Heart left ventricle (tissue), 16 donors: ENCODE data around the gene ADCY1. TPM values are rescaled to one million over a fixed set of nuclear protein-coding genes. Genes with fewer than 3 reads are reported as not detected.
A peak's percentile ranks its signal among the peaks of the same experiment; 100 is the strongest.

Experiments used
- ATAC-seq, 4 donors: fragments of 200-7000 bp; cut with Tn5 transposase; one replicate each; pipeline ENCODE4 v1.9.1; 2020 to 2022; ENCODE audit warnings: moderate library complexity in 4 of 4, mild to moderate bottlenecking in 3 of 4, moderate number of reproducible peaks in 1 of 4
- DNase-seq, 5 donors: peaks; one replicate each; pipeline ENCODE4 v3.0.0-alpha.2; 2020
- H3K27ac ChIP-seq, 12 donors: fragments of 200-600 bp; sonication (generic) in 4 of 12; one replicate each; pipeline versions ENCODE4 v1.5.0 to v1.8.0; 2016 to 2022; ENCODE audit warnings: mild to moderate bottlenecking in 2 of 12
- H3K27me3 ChIP-seq, 9 donors: fragments of 200-600 bp; sonication (generic) in 2 of 9; one replicate each; pipeline versions ENCODE4 v1.5.1 to v1.8.0; 2016 to 2022; ENCODE audit warnings: mild to moderate bottlenecking in 3 of 9
- H3K36me3 ChIP-seq, 9 donors: fragments of 200-600 bp; sonication (generic) in 2 of 9; one replicate each; pipeline versions ENCODE4 v1.5.0 to v1.8.0; 2018 to 2022; ENCODE audit warnings: mild to moderate bottlenecking in 2 of 9
- H3K4me1 ChIP-seq, 12 donors: fragments of 200-600 bp; sonication (generic) in 4 of 12; one replicate each; pipeline versions ENCODE4 v1.5.0 to v1.8.0; 2016 to 2022; ENCODE audit warnings: mild to moderate bottlenecking in 3 of 12
- H3K4me3 ChIP-seq, 12 donors: fragments of 200-600 bp; sonication (generic) in 4 of 12; one replicate each; pipeline versions ENCODE4 v1.5.0 to v1.8.0; 2017 to 2022; ENCODE audit warnings: mild to moderate bottlenecking in 9 of 12, moderate library complexity in 4 of 12
- H3K9me3 ChIP-seq, 12 donors: fragments of 200-600 bp; sonication (generic) in 4 of 12; one replicate each; pipeline versions ENCODE4 v1.5.0 to v1.8.0; 2016 to 2022; ENCODE audit warnings: mild to moderate bottlenecking in 1 of 12
- POLR2A ChIP-seq, 2 donors: fragments of 450-650 bp; IDR thresholded peaks; one replicate each; pipeline ENCODE4 v1.6.1; 2017; ENCODE audit warnings: antibody characterized with exemption in 2 of 2, mild to moderate bottlenecking in 2 of 2, moderate library complexity in 2 of 2
- WGBS, 4 donors: extraction: QIAGEN DNeasy Blood & Tissue Kit in 2 of 4; methylation state at CpG; one replicate each; pipeline versions ENCODE4 v1.1.5 to v1.1.7; 2013 to 2018; 5-methylcytosine and 5-hydroxymethylcytosine counted together
- intact Hi-C, 10 donors: fragments of 100-400 bp; cut with DNase I; formaldehyde crosslinking; loops; one replicate each; pipeline versions ENCODE4 v1.11.1 to v1.14.2; 2022
- polyA plus RNA-seq, 2 donors: library from polyadenylated mRNA; stranded (reverse); fragments of 200-250 nt; gene quantifications; one replicate each; pipeline ENCODE4 v1.2.3, GENCODE V29; 2013
- total RNA-seq, 9 donors: library from RNA; depleted of rRNA in 2 of 9; stranded (reverse); fragments of >200 nt in 2 of 9; fragmentation: NEBNext Ultra II Directional in 3 of 9; extraction: Animal tissue kit (Norgen Biotek cat#: 25700) in 3 of 9; gene quantifications; one replicate each; pipeline versions ENCODE4 v1.1.0 to v1.2.4, GENCODE V29; 2016 to 2023
- TF ChIP-seq, protein P1 (sequence below), 12 donors: fragments of 200-600 bp; sonication (generic) in 4 of 12; IDR thresholded peaks; one replicate each; pipeline versions ENCODE4 v1.5.0 to v1.8.0; 2018 to 2022; ENCODE audit warnings: antibody characterized with exemption in 12 of 12, mild to moderate bottlenecking in 5 of 12
- donor health status: ischemic (EF 13 %, LVEDD 7.1; RV severe dilation, severe dysfunction).
- donor health status: healthy with polysubstance abuse.
- donor health status: DM: no; HTN: yes; CAD: no.
- donor health status: DM: no; HTN: no; CAD: no.
- donor health status: ischemic (EF 25% LVEDD 6.9; RV normal size, moderate dysfunction).
- donor health status: ischemic (EF 25% LVEDD 5.7; RV mildly dilated, moderate dysfunction).
- donor health status: healthy.
- donor health status: DM: yes; HTN: yes; CAD: no.
- donor health status: ischemic (EF 35%, LVEDD 5.7; RV mildly dilated, moderate dysfunction).
- donor health status: nonischemic (EF 11% LVEDD 7.7; RV severe dilation, severe dysfunction).
- donor health status: DM: yes; HTN: yes; CAD: no.
- donor health status: PGD.
- donor health status: ischemic (EF 29% LVEDD 5.4; RV normal size, mild dysfunction).
- donor health status: nonischemic (EF 23%, LVEDD 6.1; RV moderate dilation, normal function).

The ADCY1 gene
- total and polyA plus RNA-seq, 11 donors, result 0.73 to 10.8 (median 3.6) TPM

- no peaks in the 10 kb centered on the region for H3K36me3 ChIP-seq
- no peak overlapping the region for H3K4me3 ChIP-seq
- intact Hi-C loops, result loop anchor here in 1 of 10 donors (10.0 kb wide), 1 partner anchor 502 kb away; the partner anchor contains the start of gene RAMP3
- peak in 1 of 5 donors; percentile 9 for DNase-seq
- 87 to 100% (median 93%) methylated on average over 2 of the region's 2 CpGs for WGBS, 4 donors
- ATAC-seq, result no peak
- H3K27ac ChIP-seq, result no peak overlapping the region
- H3K9me3 ChIP-seq, result no peaks in the 10 kb centered on the region
- no peaks in the 10 kb centered on the region for H3K27me3 ChIP-seq
- H3K4me1 ChIP-seq, result no peaks in the 10 kb centered on the region
- TF ChIP-seq, protein P1, sequence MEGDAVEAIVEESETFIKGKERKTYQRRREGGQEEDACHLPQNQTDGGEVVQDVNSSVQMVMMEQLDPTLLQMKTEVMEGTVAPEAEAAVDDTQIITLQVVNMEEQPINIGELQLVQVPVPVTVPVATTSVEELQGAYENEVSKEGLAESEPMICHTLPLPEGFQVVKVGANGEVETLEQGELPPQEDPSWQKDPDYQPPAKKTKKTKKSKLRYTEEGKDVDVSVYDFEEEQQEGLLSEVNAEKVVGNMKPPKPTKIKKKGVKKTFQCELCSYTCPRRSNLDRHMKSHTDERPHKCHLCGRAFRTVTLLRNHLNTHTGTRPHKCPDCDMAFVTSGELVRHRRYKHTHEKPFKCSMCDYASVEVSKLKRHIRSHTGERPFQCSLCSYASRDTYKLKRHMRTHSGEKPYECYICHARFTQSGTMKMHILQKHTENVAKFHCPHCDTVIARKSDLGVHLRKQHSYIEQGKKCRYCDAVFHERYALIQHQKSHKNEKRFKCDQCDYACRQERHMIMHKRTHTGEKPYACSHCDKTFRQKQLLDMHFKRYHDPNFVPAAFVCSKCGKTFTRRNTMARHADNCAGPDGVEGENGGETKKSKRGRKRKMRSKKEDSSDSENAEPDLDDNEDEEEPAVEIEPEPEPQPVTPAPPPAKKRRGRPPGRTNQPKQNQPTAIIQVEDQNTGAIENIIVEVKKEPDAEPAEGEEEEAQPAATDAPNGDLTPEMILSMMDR (IDR thresholded peaks at IDR 0.05), result no peak
- no peak for TF ChIP-seq POLR2A (IDR thresholded peaks at IDR 0.05)
Measured at GRCh38 chr7:45656431-45656830, 82.3 kb downstream of the ADCY1 start.

DNA sequence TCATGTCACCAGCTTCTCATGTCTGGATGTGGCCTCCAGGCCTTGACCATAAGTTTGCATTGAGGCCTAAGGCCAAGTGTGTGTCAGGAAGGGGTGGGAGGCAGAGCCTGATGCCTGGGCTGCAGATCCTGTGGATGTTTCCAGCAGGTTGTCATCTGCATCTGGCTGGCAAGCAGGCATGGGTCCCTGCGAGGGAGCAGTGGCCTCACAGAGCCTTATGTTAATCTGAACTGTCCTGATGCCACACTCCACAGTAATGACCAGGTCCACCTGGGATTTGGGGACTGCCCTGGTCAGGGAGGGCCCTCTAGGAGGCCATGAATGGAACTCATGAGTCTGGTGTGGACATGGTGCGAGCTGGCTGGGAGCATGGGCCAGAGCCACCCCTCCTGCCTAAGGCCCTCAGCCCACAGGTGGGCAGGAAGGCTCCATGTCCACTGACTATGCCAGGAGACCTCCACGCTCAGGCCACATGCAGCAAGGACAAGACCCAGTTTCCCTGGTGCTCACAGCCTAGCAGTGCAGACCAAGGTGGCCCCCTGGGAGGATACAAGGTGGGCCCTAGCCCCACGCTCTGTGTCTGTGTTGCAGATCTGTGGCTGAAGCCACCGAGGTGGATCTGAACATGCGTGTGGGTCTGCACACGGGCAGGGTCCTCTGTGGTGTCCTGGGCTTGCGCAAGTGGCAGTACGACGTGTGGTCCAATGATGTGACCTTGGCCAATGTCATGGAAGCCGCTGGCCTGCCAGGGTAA lies 83.1 kb downstream of the ADCY1 start:
- 94 to 97% (median 95%) methylated on average over 9 to 11 of the region's 11 CpGs for WGBS, 4 donors
- H3K36me3 ChIP-seq, result no peaks in the 10 kb centered on the region
- H3K4me3 ChIP-seq, result no peak overlapping the region
- no peaks in the 10 kb centered on the region for H3K27me3 ChIP-seq
- no peak overlapping the region for H3K27ac ChIP-seq
- no peaks in the 10 kb centered on the region for H3K9me3 ChIP-seq
- no peak for ATAC-seq
- no peaks in the 10 kb centered on the region for H3K4me1 ChIP-seq
- TF ChIP-seq POLR2A (IDR thresholded peaks at IDR 0.05), result no peak
- TF ChIP-seq, protein P1 (IDR thresholded peaks at IDR 0.05), result no peak
- intact Hi-C loops, result loop anchor here in 1 of 10 donors (10.0 kb wide), 1 partner anchor 503 kb away; the partner anchor contains the start of gene RAMP3
- peak in 1 of 5 donors; percentile 9 for DNase-seq

- 90 to 93% (median 92%) methylated on average over 7 to 11 of the region's 11 CpGs for WGBS, 4 donors
- peak in 1 of 5 donors; percentile 13 for DNase-seq
- intact Hi-C loops, result loop anchor here in 1 of 10 donors (10.0 kb wide), 1 partner anchor 503 kb away; the partner anchor contains the start of gene RAMP3
Measured at GRCh38 chr7:45657890-45658715, 83.9 kb downstream of the ADCY1 start.

More at GRCh38 chr7:45657890-45658715, 83.9 kb downstream of the ADCY1 start:
- Histone ChIP-seq H3K27ac (no peak overlapping the region), H3K4me1 (no peaks in the 10 kb centered on the region), H3K36me3 (no peaks in the 10 kb centered on the region), H3K9me3 (no peaks in the 10 kb centered on the region), H3K4me3 (no peak overlapping the region), H3K27me3 (no peaks in the 10 kb centered on the region)
- TF ChIP-seq, protein P1 (IDR thresholded peaks at IDR 0.05), result no peak
- no peak for TF ChIP-seq POLR2A (IDR thresholded peaks at IDR 0.05)
- no peak for ATAC-seq
